Activated CD4-positive, alpha-beta T cell treated with anti-CD3 and anti-CD28 coated beads, Interleukin-2, amount 50 U/mL, for 1 hour (primary cell): Measurements from ENCODE around the gene PLA1A.

ENCODE experiments used
- DNase-seq: peaks from one replicate; pipeline ENCODE4 v3.0.0-alpha.2; 2020

The PLA1A gene

DNA sequence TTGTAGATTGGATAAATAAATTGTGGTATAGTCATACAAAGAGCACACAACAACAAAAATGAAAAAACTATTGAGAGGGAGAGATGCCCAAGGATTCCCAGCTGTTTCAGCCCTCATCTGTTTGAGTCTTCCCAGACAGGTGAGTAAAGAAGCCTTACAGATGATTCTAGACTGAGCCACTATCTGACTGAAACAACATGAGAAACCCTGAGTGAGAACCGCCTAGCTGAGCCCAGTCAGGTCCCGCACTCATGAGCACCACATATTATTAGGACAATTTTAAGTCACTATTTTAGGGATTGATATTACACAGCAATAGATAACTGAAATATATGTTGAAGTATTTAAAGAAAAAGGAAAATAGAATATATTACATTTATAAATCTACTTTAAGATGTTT lies 43.7 kb downstream of the PLA1A start:
- no peak for DNase-seq

DNA sequence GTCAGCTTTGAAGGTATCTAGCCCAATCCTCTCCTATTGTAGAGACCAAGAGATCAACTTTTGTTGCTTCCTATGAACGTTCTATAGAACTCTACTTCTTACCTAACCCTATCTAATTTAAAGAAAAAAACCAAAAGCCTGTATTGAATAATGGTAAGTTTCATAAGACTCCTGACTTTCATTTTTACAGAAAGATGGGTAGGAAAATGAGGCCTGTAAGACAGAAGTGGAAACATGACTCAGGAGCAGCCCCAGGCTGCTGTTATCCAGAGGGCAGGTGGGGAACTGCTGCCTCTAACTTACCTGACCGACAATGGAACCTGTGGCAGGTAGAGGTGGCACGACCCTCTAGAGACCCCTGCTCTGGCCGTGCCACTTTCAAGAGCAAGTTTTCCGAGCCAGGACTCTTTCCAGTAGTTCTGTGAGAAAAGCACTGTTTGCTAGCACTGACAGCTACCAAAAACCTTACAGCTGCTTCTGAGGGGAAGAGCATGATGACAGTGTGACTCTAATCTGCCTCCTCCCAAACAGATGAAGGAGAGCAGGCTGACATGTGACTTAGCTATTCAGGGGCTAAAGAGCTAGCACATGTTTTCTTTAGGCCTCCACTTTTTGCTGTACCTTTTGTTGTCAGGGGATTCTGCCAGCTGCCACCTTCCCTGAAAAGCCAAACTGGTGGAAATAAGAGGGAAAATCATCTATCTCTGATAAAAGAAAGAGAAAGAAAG lies 45.2 kb downstream of the PLA1A start:
- no peak for DNase-seq

GRCh38 chr3:119643528-119643927 lies 45.8 kb downstream of the PLA1A start:
- no peak for DNase-seq

DNA sequence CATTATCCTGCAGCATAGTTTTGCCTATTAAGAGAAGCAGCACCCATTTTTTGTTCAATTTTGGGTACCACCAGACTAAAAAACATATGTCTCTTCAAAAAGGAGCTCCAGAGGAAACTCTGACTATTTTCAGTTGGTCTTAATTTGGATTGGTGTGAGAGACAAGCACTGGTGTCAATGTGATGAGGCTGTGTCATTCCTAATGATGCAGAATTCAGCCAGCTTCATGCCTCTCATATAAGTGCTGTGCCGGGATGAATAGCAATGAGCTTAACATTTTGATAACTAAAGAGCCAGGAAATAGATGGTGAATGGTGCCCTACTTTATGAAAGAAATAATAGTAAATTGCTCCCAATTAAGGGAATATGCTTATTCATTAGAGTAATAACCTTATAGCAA lies 46.8 kb downstream of the PLA1A start:
- no peak for DNase-seq

DNA sequence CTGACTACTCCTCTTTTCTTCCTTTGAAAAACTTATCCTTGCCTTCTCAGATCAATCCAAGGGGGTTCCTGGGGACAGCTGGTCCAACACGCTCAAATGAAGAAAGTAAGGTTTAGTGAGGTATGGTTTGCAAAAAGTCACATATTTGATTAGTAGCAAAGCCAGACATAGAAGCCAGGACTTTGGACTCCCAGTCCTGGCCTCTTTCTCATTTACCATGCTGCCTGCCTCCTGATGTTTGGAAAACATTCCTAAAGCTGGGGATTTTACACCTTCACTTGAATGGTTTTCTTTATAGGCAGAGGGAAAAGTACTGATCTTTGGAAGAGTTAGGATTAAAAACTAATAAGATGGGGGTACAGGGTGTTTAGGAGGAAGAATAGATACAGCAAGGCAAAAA lies 48.1 kb downstream of the PLA1A start:
- DNase-seq = no peak

DNA sequence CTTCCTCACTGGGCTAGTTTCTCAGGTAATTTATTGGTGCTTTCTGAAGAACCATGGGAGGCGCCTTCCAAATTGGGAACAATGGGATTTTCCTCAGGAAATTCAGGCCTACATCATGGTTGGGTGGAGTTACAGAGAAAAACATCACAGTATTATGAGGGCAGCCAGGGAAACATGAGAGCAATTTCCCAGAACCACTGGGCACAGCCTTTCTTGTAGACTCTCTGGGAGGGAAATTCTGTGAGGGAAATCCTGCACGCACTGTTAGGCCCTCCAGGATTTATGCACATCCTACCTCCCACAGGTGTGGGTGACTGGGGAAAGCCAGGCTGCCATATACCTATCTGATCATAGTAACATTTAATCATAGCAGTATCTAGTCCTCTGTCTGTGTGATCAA lies 49.5 kb downstream of the PLA1A start:
- DNase-seq = no peak

DNA sequence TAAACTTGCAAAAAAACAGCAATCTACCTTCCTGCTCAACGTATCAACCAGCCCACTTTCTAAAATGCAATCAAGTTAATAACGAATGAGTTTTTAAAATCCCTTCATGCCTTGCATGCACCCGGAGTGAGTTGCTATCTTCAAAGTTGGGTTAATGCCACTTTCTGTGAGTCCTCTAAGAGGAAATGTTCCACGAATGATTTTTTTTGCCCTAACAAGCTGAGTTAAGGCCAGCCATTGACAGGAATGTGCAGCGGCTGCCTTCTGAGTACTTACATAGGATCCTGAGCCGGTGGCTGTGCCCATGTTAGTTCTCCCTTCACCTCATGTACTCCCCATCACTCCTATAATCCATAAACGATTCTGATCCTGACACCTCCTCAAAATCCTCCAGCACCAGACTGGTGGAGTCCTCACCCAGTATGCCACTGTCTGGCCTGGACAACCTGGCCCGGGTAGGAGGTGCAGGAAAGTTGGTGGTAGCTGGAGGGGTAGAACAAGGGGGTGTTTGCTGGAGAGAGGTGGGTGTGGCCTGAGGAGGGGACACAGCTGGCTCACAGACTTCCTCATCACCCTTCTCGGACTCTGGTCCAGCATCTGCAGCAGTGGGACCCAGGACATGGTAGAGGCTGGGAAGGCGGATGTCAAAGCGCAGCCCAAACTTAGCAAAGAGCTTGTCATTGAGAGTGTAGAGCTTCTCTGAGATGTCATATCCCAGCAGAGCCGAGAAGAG lies 50.3 kb downstream of the PLA1A start:
- no peak for DNase-seq

DNA sequence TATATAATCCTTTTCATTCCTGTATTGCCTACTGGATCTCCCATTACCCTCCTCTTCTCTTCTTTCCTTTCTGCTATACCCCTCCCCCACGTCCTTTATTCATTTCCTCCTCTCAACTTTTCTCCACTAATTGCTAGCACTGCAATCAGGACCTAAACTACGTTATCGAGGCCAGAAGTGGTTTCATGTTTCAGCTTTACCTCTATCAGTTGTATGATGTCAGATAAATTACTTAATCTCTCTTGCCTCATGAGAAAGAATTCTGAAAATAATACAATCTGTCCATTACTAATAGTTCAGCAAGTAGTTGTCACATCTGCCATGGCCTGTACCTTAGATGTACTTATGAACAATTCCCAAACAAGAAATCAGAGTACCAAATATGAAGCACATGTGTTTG lies 52.1 kb downstream of the PLA1A start:
- DNase-seq = no peak

DNA sequence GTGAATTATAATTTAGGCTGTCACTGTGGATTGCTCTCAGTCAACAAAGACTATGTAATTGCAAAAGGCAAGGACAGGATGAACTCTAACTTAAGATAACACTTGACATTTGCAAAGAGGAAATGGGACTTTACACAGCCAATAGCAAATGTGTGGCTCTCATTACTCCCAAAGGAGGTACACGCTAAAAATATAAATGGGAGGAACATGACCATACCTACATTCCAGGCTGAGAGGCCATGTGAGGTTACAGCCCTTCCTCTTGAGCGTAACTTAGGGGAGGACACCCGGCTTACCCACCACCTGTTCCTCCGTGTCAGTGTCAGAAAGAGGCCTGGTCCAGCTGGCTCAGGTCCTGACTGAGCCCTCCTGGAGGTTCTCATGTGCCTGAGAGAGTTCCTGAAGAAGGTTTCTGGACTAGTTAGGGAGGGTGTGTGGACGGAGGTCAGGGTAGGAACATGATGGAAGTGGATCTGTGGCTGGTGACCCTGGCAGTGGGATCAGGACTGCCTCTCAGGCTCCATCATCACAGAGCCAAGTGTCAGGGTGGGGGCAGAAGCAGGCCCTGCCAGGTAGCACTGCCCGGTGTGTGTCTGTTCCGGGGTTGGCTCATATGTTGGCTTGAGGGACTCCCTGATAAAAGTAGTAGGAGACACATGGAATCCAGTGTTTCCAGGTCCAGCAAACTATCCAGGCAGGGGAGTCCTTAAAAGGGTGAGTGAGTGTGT lies 54.8 kb downstream of the PLA1A start:
- DNase-seq = no peak

- DNase-seq = no peak
Measured at GRCh38 chr3:119653876-119654275, 56.2 kb downstream of the PLA1A start.

- DNase-seq = no peak
Measured at GRCh38 chr3:119657887-119658702, 60.4 kb downstream of the PLA1A start.

- no peak for DNase-seq
Measured at GRCh38 chr3:119658994-119659393, 61.3 kb downstream of the PLA1A start.

DNA sequence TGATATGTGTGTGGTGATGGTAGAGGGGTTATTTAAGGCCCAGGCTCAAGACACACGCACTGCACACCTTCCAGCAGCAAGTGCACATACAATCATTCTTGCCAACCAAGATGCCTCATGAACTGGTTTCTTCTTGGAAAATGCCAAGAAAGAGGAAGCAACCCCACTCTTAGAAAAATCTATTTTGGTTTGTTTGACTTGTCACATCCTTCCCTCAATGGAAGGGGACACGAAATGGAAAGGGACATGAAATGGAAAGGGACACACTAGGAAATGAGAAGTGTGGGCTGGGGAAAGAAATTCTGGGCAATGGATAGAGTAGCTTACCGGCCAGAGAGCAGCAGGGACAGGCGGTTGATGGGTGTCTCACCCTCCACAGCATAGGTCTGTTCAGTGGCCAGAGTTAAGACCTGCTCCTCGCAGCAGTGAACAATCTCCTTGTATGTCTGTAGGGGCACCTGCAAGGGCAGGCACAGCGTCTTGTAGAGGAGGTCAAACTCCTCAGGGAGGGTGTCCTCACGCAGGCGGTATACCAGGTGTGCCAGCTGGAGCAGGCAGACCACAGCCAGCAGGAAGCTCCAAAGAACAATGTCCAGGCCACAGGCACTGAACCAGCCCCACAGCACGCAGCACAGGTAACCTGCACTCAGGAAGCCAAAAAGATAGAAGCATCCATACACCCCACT lies 62.1 kb downstream of the PLA1A start:
- no peak for DNase-seq

DNA sequence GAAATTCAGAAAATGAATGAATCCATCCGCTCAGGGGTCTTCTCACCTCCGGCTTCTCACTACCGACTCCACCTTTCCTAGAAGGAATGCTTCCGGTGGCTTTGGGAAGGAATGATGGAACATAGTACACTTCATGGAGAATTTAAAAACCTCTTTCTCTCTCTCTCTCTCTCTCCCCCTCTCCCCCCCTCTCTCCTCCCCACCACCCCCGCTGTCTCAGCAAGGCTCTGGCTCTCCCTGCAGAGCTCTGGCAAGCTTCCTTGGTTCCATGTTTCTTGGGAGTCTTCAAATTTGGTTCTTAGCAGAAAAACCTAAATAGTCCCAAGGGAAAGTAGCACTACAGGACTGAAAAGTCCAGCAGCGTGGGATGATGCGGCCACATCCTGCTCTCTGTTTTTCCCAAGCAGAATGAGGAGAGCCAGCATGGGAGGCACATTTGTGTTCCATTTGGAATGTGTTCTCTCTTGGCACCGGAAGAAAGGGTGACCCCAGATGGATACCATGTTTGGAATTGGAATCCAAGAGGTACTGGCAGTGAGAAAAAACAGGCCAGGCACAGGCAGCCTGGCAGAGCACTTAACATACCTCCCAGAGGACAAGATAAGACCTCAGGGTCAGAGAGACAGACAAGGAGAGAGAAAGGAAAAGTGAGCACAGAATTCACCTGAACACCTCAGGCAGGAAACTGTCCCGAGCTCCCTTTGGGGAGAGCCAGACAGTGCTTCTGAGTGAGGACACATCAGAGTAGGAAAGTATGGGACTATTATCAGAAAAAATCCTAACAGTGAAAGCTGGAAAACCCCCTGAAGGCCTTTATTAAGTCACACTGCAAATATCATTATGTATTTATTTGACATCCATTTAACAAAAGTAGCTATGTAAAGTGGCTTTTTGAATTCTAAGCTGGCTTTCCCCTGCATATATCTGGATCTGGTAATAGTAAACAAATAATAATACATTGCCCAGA lies 63.1 kb downstream of the PLA1A start, which contains the start of gene POPDC2:
Gene POPDC2 (minus strand): TSS at position 116 of the 967 bp plus-strand sequence. CDS start 166 bp downstream, outside the sequence.
- no peak for DNase-seq

DNA sequence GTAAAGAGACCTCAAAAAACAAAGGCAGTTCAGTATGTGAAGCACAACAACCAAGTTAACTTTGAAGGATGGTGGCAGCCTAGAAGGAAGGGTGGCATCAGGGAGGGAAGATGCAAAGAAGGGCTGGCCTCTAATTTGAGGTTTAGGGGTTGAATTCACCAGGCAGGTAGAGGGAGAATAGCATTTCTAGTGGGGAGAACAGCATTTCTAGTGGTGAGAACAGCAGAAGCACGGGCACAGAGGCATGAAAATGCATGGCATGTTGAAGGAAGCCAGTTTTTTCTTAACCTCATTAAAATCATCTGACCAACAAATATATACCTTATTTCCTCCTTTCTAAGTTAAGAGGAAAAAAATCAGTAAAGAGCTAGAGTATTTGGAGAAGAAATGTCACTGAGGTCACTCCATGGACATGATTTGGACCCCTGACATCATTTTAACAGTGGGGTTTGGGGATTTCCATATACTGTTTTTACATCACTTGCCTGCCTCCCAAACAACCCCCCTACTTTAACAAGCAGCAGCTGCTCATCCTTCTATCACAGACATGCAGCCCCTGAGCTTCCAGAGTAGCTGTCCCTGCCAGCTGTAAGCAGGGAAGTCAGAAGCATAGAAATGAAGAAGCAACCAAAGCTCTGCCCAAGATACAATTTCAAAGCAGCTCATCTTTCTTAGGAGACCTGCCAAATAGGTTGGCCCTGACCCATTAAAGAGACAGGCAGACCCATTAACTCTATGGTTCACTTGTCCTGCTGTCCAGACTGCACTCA lies 65.1 kb downstream of the PLA1A start:
- DNase-seq = no peak

GRCh38 chr3:119663885-119664284 lies 66.2 kb downstream of the PLA1A start:
- DNase-seq = no peak

DNA sequence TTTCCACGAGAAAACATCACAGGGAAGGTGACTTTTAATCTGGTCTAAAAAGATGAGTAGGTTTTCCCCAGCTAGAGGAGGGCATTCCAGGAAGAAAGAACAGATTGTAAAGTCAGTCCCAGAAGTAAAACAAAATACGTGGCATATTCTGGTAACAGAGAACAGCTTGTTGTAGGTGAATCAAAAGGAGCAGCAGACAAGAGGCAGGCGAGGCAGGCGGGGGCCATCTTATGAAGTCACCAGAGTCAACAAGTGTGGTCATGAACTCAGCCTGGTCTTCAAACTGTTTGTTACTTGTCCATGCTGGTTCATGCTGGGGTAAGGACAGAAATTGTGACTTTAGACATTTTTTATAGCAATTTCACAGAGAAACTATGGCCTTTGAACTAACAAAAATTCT lies 66.7 kb downstream of the PLA1A start:
- no peak for DNase-seq

DNA sequence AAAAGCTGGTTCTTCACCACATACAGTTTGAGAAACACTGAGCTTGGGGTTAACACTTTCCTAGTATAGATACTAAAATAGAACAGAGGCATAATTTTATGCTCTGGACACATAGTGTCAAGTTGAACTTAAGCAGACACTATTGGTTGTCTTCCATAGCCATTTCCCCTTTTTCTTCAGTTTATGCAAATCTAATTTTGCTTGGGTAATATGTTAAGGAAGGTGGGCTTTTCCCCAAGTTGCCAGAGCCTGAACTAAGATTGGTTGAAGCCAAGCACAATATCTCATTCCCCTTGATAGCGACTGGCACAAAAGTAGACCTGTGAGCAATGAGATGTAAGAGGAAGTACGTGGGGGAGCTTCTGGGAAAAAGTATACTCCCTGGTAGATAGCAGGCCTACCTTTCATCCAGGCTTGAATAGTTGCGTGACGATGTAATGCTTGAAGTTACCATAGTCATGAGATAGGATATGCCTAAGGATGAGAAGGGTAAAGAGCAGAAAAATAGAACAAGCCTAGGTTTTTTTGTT lies 67.2 kb downstream of the PLA1A start:
- DNase-seq = no peak

- DNase-seq = no peak
Measured at GRCh38 chr3:119665954-119666559, 68.4 kb downstream of the PLA1A start.
